Stimulated activated CD4-positive, alpha-beta T cell treated with anti-CD3 and anti-CD28 coated beads, Interleukin-15, amount 100 ng/mL, for 48 hours (primary cell): ENCODE measurements around the gene KMT5B.

Experiments
- DNase-seq, 2 donors: peaks; one replicate each; pipeline ENCODE4 v3.0.0-alpha.2; 2020; ENCODE audit warnings: low read depth in 2 of 2

KMT5B gene

DNA sequence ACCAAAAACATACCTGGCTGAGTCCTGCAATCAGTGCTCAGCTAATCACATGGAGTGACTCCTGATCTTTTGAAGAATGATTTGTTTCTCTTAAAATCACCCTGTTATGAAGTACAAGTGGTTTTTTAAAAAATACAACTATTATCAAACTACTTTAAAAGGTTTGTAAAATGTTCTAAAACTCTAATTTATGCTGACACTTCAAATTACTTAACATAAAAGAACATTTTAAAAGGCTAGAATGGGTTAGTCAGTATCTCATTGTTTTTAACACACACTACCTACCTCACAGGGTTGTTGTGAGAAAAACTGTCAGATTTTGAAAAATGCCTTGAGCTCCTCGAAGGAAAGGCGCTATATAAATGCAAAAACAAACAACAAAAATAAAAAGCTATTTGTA is 33.2 kb downstream of the KMT5B start:
- no peak for DNase-seq

DNA sequence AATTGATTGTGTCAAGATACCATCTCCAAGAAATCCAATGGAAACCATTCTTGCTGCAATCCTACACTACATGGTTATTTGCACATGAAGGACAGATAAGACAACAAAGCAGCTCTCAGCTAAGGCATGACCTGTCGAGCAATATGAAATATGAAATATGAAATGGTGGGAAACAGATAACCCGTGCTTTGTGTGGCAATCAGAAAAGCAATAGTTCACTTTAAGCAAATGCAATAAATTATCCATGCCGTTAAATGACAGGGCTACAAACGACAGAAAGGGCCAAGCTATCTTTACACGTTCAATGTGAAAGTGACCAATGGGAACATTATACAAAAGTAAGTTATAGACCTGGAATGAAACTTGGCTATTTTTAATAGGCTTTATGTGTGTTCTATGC is 35.2 kb downstream of the KMT5B start:
- DNase-seq, result no peak

DNA sequence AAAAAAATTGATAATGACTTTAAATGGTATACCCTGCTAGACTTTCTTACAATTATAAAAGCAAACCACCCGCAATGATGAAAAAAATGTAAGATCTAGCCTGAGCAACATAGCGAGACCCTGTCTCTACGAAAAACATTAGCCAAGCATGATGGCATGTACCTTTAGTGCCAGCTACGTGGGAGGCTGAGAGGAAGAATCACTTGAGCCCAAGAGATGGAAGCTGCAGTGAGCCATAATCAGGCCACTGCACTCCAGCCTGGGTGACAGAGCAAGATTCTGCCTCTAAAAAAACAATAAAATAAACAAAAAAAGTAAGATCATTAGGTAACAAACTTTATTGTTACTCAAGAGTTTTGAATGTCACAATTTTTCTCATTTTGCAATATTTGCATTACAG is 39.2 kb downstream of the KMT5B start:
- no peak for DNase-seq

DNA sequence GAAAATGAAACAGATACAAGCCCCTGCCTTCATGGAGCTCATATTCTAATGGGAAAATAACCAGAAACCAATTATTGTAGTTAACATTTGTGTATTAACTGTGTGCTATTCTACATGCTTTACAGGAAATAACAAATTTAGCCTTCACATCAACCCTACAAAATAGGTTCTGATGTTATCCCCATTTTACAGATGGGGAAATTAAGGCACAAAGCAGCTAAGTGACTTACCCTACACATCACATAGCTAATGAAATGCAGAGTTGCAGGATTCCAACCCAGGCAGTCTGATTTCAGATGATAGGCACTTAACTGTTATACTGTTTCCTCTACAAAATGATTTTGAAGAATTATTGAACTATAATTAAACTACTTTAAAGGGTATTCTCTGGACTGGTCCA is 43.7 kb downstream of the KMT5B start:
- DNase-seq, result no peak

DNA sequence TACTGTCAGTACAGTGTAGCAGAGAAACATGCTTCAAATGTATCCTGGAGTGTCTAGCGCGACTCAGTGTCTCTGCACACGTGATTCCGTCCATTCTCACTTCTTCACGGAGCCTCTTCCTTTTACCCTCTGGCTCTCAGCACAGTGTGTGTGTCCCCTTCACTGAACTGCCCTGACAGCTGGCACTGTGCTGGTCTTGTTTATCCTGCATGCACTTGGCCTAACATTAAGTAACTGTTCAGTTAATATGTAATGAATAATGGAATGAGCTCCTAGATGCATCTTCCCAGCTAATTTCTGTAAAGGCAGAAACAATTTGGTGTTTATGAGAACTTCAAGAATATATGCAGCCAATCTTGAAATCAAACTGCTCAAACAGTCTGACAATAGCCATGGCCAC is 44.4 kb downstream of the KMT5B start:
- DNase-seq, result no peak

DNA sequence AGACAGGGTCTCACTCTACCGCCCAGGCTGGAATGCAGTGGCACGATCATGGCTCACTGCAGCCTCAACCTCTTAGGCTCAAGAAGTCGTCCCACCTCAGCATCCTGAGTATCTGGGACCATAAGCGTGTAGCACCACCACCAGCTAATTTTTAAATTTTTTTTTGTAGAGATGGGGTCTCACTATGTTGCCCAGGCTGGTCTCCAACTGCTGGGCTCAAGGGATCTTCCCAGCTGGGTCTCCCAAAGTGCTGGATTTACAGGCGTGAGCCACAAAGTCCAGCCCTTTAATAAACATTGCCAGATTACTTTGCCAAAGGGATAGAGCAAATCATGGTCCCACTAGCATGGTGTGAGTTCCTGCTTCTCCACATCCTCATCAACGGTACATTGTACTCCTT is 45.6 kb downstream of the KMT5B start:
- no peak for DNase-seq

DNA sequence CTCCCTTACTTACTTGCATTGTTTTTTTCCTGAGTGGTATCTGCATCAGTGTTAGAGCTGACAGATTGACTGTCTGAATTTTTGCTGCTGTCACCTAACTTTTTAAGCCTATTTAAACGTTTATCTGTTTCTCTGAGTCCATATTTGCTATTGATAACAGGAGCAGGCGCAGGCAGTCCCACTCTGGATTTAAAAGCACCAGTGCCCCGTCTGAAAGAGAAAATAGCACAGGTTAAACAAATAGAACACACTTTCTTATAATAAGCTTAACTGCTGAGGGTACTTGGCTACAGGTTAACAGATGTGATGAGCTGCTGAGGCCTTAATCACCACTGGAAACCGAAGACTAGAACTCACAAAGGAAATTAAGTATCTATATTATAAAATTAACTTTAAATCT is 46.1 kb downstream of the KMT5B start:
- DNase-seq, result no peak

DNA sequence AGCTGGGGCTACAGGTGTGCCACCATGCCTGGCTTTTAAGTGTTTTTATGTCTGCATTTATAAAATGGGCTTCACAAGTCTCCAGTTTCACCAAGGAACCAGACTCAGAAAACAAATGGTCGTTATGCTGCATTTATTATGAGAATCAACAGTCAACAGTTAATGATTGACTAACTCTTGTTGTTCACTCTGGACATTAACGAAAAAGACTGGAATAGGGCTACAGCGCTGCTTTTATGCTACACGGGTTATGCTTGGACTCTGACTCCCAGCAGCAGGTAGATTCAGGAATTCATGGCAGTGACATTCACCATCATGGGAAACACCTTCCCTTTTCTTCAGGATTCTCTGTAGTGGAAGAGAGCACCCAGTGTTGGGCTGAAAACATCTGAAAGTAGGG is 47.5 kb downstream of the KMT5B start:
- no peak for DNase-seq

DNA sequence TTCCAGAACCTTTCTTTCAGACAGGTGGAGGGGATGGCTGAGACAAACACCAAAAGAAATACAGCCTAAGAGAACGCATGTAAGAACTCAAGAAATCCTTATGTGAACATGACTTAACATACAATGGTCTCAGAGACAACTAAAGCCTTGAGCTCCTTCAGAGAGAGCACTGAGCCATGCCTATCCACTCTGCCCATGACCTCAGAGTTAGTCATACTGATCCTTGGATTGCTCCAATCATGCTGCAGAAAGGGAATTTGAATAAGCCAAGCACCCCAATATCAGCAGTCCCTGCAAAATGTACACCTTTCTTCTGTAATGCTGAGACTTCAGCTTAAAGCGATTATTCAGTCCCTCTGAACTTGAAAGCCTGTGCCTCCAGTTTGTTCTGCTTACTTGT is 48.7 kb downstream of the KMT5B start:
- DNase-seq, result no peak

DNA sequence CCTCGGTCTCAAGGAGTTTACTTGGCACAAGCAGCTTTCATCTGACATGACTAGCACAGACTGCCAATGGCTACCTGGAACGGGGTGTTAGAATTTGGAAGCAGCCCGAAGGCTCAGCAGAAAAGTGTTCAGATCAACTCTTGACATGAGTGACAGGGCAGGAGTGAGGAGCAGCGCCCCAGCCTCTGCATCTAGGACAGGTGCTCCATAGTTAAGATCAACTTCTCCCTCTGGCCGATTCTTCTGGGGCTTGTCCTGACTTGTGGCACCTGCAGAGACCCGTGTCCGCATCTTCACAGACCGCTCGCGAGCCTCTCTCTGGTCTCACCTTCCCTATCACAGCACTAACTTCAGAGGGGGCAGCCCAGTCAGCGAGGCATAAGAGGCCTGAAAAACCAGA is 49.4 kb downstream of the KMT5B start:
- DNase-seq, result no peak

DNA sequence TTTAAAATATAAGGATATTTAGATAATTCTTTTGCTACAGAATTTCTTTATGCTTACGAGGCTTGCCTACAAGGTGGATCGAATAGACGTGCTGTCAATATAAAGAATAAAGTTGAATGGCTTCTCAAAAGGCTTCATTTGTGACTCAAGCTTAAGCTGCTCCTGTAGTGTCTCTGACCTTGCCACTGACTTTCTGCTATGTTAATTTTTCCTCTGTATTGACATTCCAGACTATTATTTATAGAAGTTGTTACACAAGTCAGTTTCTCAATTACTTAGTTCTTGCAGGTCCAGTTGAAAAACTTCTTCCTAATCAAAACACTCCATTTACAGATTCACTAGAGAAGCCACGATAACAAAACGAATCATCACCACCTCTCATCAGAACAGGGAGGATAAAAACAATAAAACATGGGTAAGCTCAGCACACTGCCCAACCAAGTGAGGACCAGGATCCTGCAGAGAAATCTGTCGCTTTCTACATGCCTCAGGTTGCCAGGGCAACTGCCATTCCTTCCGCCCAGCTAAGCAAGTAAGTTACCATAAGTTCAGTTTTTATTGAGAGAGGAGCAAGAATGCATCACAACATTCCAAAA is 52.9 kb downstream of the KMT5B start:
- DNase-seq, result no peak

DNA sequence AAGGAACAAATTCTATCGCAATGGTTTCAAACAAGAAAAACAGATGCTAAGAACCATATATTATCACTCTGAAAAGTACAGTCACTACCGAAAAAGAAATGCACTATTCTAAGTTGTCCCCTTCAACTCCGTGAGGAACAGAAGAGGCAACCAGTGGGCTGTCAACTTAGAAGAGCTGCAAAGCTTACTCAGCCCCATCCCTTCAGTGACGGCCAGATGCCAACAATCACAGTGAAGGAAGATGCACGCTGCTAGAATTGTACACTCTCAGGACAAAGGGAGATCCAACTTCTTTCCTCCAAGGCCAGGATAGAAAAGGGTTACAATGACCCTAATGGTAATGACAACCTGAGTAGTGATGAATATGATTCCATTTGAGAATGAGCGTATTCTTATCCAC is 53.4 kb downstream of the KMT5B start:
- no peak for DNase-seq

DNA sequence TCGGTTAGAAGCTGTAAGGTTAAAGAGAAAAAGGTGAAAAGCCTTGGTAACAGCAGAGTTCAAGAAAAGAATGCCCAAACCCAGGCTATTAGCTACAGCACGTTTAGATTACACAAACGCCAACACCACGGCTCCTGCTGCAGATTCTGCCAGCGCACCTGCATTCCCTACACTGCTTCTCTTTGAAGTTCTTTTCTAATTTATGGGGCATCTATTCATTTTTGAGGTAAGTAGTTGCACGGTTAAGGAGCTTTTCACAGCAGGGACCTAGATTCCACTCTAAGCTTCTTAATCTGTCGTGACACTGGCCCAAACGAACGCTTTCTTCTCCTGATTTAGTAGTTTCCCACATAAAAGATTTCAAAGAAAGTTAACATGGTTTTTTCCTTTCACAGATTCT is 53.9 kb downstream of the KMT5B start:
- no peak for DNase-seq

DNA sequence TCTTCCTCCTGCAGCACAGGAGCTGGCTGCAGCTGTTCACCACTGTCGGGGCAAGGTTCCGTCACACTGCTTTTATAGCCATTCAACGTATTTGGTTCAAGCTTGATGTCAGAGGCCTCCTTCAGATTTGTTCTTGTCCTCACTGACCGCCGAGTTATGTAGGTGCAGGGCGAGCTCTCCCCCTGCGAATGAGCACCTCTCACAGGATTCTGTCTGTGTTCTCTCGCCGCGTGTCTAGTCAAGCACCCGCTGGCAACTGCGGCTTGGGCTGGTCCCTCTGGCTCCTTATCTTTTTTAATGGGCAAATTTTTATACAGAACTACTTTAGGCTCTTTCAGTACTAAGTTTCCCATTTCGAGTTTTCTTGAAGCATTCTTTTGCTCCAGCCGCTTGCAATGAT is 54.5 kb downstream of the KMT5B start:
- no peak for DNase-seq

DNA sequence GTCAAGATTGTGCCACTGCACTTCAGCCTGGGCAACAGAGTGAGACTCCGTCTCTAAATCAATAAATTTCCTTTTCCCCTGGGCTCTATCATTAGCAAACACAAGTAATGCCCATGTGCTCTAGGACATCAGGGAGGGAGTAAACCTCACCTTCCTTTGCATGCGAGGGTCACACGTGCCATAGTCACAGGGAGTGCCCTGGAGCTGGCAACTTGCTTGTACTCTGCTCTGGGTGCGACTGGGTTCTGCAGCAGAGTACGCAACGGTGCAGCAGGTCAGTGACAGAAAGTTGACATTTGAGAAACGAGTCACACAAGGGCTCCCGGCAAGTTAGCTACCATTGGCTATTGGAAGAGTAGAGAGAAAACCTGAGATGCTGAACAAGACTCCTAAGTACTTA is 59.4 kb downstream of the KMT5B start:
- DNase-seq, result no peak

DNA sequence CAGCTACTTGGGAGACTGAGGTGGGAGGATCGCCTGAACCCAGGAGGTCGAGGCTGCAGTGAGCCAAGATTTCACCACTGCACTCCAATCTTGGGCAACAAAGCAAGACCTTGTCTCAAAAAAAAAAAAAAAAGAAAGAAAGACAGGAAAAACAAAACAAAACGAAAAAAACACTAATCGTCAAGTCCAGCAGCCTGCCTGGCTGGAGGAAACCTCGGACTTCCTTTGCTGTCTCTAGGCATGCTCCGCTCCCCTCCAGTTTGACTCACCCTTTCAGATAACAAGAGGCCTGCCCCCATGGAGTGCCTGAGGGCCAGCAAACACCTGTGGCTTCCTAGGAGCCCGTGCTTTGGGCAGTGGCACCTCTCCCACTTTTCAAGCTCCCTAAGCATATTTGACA is 63.1 kb downstream of the KMT5B start:
- no peak for DNase-seq

DNA sequence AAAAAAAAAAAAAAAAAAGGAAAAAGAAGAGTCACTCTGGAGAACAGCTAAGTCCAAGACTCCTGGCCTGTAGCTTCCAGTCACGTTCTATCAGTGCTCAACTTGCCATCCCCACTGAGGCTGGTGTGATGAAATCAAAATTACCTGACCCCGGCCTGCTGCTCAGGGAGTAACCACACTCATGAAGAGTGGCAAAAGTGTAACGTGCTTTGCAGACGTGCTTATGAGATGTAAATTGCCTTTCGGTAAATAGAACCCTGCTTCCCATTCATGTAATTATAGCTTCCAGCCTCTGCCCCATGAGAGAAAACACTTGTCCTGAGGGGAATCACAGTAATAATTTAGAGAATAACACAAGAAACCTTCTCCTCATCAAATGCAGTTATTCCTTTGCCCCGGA is 63.7 kb downstream of the KMT5B start:
- no peak for DNase-seq

DNA sequence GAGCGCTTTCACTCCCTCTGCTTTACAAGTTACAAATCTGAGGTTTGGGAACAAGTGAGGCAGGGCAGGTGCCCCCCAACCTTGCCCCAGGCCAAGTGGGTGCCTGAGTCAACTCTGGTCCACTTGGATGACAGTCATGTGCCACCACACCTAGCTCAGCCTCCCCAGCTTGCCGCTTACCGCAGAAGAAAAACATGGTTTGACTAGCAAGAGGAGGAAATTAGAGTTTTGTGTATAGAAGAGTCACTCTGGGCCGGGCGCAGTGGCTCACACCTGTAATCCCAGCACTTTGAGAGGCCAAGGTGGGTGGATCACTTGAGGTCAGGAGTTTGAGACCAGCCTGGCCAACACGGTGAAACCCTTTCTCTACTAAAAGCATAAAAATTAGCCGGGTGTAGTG is 64.2 kb downstream of the KMT5B start:
- DNase-seq, result no peak

DNA sequence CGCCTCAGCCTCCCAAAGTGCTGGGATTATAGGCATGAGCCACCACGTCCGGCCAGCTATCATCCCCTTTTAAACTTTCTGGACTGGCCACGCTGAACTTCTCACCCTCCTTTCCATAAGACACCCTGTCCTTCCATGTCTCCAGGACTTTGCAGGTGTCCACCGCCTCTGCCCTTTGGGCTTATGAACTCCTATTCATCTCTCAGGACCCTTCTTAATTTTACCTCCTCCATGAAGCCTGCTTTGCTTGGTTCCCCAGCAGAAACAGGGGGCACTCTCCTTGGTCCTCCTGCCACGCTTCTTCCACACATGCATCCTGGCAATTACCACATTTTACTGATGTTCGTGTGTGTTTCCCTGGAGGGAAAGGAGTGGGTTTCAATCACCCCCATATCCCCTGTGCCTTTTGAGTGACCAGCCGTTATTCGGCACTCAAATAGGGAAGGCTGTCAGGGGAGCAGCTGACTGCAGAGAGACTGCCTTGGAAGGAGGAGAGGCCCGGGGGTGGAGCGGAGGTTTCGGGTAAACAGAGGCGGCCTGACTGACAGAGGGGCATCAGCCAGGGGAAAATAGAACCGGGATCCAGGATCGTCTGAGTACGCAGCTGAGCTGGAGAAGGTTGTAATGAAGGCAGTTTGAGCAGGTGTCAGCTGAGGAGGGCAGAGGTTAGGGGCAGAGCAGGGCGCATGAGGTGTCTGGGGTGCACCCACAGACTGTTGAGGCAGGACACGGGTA is 64.9 kb downstream of the KMT5B start:
- no peak for DNase-seq

DNA sequence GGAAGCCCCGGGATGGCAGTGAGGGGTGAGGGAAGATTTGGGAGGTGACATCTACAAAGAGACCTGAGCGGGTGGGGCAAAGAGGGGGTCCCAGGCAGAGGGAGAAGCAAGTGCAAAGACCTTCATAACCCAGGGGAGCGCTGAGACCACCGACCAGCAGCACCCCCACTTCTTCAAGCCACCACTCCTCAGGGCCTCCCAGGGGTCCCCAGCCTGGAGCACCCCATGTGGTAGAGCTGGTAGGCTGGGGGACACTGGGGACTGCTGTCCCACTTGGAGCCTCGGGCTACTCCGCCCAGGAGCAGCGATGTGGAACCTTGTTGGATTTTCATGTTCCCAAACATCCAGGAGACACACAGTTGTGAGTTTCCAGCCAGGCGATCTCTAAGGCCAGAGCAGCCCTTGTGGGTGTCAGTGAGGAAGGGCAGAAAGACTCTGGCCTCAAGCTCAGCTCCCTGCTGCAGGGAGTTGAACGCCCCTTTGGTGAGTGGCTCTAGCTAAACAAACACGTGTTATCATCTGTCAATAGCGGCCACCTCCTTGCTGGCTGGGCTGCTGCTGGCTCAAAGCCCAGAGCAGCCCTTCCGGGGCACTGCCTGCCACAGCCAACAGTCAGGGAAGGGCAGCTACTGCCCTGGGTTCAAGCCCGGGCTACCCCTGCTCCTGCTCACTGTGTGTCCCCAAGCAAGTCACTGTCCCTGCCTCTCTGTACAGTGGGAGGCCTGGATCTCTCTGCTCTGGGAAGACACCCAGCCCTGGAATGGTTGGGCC is 66.2 kb downstream of the KMT5B start:
- no peak for DNase-seq

DNA sequence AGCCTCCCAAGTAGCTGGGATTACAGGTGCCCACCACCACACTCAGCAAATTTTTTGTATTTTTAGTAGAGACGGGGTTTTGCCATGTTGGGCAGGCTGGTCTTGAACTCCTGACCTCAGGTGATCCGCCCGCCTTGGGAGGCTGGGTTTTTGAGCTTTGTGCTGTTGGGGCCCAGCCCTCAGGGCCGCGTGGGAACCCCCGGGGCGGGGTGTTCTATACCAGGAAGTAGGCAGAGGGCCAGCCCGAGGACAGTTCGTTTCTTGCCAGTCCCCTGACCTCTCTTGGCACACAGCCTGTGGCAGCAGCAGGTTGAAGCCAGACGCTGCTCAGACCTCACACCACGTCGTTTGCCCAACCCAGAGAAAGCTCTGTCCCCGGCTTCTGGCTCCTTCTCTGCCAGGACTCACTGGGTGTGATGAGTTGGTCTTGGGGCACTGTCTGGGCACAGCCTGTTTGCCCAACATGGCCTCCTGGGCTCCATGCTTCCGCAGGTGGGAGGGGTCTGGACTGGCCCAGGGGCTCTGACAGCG is 67.0 kb downstream of the KMT5B start:
- no peak for DNase-seq

DNA sequence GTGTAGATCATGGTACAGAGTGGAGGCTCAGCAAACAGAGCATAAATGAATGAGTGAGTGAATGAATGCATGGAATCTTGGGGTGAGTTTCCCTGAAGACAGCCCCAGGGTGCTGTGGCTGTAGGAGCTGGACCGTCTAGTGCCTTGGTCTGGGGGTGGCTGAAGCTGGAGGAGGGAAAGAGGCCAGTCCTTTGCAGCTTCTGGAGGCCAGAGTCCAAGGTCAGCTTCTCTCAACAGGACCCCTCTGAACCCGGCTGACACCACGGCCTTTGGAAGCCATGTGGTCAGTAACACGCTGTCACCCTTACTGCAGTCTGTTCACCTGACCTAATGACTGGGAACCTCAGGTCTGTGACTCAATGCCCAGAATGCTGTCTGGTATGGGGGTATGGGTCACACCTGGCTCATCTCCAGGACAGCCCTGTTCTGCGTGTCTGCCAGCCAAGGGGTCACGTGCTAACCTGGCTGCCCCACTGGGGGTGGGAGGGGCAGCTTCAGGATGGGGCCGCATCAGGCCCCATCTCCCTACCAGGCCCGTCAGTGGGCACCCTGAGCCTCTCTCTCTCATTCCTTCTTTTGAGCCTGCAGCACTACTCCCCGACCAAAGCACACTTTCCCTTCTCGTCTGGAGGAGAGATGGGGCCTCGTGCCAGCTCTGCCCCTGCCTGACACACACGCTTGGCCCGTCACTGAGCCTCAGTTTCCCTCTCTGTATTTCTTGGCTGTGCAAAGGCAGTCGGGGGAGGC is 67.8 kb downstream of the KMT5B start:
- no peak for DNase-seq
